ENCODE results near the gene CACNB4. TPM values are rescaled to one million over a fixed set of nuclear protein-coding genes. Genes with fewer than 3 reads are reported as not detected.

Gene CACNB4
- total and polyA plus RNA-seq, 2 of the 4 experiments (the other 2 are of a cell fraction): 0.12 to 0.36 TPM

DNA sequence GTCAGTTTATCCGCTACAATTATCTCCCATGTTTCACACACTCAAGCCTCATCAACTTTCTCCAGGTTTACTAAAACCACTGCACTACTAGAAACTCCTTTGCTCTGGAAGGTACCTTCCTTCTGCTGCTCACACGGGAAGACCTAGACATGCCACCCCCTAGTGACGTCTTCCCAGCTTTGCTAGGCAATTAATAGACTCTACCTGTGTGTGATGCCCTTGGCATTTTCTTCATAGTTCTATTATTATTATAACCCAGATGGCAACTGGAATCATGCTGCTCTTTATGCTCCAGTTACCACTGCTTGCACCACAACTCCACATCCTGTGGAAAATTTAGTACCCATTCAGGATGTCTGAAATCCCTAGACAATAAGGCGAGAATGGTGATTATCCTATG lies 42.4 kb downstream of the CACNB4 start:
- intact Hi-C loops (cut with micrococcal nuclease) (no loop called here), dilution Hi-C loops (cut with HindIII; ENCODE audit: low sequenced_read_pairs, unreplicated experiment) (no loop called here)
- ATAC-seq (ENCODE audit: low read depth): no peak

More for the DNA sequence above, 42.4 kb downstream of the CACNB4 start:
- no peak overlapping the region for H3K27ac ChIP-seq (ENCODE audit: insufficient read depth, low read length)
- no CpG with 5 or more reads among the region's 4 CpGs for WGBS, 2 experiments (ENCODE audit: extremely low coverage in 2 of 2, insufficient read length in 1 of 2)
- no peak overlapping the region for H3K4me3 ChIP-seq (ENCODE audit: insufficient read depth, low read depth, low read length)
- no peaks in the 10 kb centered on the region for H3K36me3 ChIP-seq (ENCODE audit: control insufficient read depth, insufficient read depth, low read length)
- no peaks in the 10 kb centered on the region for H3K79me1 ChIP-seq (ENCODE audit: low read depth in 1 of 2, low read length in 2 of 2)
- H2AK9ac ChIP-seq (replicated peaks; ENCODE audit: low read depth, low read length, poor library complexity): no peak overlapping the region
- no peak overlapping the region for H3K56ac ChIP-seq (ENCODE audit: extremely low read depth, insufficient read depth, low read length)
- no peak overlapping the region for H2AFZ ChIP-seq (replicated peaks; ENCODE audit: low read length, poor library complexity)
- no peak overlapping the region for H2BK20ac ChIP-seq (ENCODE audit: low read depth, low read length)
- no peak overlapping the region for H2BK5ac ChIP-seq (ENCODE audit: low read depth, low read length, poor library complexity, severe bottlenecking)
- no peak overlapping the region for H2BK15ac ChIP-seq (ENCODE audit: low read depth, low read length)
- H3K9me1 ChIP-seq (ENCODE audit: insufficient read depth, low read length): no peaks in the 10 kb centered on the region
- no peak overlapping the region for H3K4me2 ChIP-seq (ENCODE audit: low read depth, low read length)
- POLR2A ChIA-PET (ENCODE audit: unreplicated experiment): no interaction called here
- H3K18ac ChIP-seq (ENCODE audit: low read depth, low read length): no peak overlapping the region
- CTCF ChIA-PET: no interaction called here
- H3K14ac ChIP-seq (replicated peaks; ENCODE audit: low read depth, low read length): no peak overlapping the region
- H4K5ac ChIP-seq (ENCODE audit: low read depth, low read length): no peak overlapping the region
- no peak overlapping the region for H3K23ac ChIP-seq (ENCODE audit: low read depth, low read length)
- BruUV-seq (replicated peaks): no TSS peak
- no peak overlapping the region for H3K9ac ChIP-seq (ENCODE audit: low read depth, low read length)
- H3K9me3 ChIP-seq (ENCODE audit: control insufficient read depth, insufficient read depth, low read length): peaks cover 4% of the 10 kb centered on the region; the same call in 1 of the 2 replicates
- H3K27me3 ChIP-seq (ENCODE audit: control insufficient read depth, insufficient read depth, low read length): peaks cover 6% of the 10 kb centered on the region
- no peak overlapping the region for H2BK120ac ChIP-seq (ENCODE audit: low read depth, low read length)
- H3K4me1 ChIP-seq (ENCODE audit: control insufficient read depth, insufficient read depth, low read length): no peaks in the 10 kb centered on the region
- no peaks in the 10 kb centered on the region for H4K20me1 ChIP-seq (ENCODE audit: insufficient read depth, low read length)
- H3K4ac ChIP-seq (ENCODE audit: low read depth, low read length): no peak overlapping the region
- in situ Hi-C loops (cut with MboI; ENCODE audit: low sequenced_read_pairs): no loop called here
- H4K91ac ChIP-seq (ENCODE audit: insufficient read depth, low read depth, low read length): no peak overlapping the region
- TF ChIP-seq, protein P1, sequence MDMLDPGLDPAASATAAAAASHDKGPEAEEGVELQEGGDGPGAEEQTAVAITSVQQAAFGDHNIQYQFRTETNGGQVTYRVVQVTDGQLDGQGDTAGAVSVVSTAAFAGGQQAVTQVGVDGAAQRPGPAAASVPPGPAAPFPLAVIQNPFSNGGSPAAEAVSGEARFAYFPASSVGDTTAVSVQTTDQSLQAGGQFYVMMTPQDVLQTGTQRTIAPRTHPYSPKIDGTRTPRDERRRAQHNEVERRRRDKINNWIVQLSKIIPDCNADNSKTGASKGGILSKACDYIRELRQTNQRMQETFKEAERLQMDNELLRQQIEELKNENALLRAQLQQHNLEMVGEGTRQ (IDR thresholded peaks at IDR 0.05; ENCODE audit: low read depth, low read length): no peak
- TF ChIP-seq RCOR1 (IDR thresholded peaks at IDR 0.05; ENCODE audit: insufficient replicate concordance, low read length) (no peak), MAZ (IDR thresholded peaks at IDR 0.05; ENCODE audit: borderline replicate concordance, low read depth, low read length) (no peak), CHD1 (IDR thresholded peaks at IDR 0.05; ENCODE audit: low read depth, low read length) (no peak), MAFK (IDR thresholded peaks at IDR 0.05; ENCODE audit: low read depth, low read length) (no peak), CEBPB (IDR thresholded peaks at IDR 0.05; ENCODE audit: low read depth, low read length) (no peak), SMC3 (IDR thresholded peaks at IDR 0.05; ENCODE audit: low read depth, low read length) (no peak)
- TF ChIP-seq, protein P2, sequence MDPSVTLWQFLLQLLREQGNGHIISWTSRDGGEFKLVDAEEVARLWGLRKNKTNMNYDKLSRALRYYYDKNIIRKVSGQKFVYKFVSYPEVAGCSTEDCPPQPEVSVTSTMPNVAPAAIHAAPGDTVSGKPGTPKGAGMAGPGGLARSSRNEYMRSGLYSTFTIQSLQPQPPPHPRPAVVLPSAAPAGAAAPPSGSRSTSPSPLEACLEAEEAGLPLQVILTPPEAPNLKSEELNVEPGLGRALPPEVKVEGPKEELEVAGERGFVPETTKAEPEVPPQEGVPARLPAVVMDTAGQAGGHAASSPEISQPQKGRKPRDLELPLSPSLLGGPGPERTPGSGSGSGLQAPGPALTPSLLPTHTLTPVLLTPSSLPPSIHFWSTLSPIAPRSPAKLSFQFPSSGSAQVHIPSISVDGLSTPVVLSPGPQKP (IDR thresholded peaks at IDR 0.05; ENCODE audit: borderline replicate concordance, low read depth, low read length): no peak
- DNase-seq: no peak
- no peak overlapping the region for H2AK5ac ChIP-seq (ENCODE audit: low read depth, low read length)
- H4K8ac ChIP-seq (ENCODE audit: low read depth in 2 of 2, low read length in 2 of 2): no peak overlapping the region
